H9 (cell line): ENCODE data around the gene IGFBP5. TPM values are rescaled to one million over a fixed set of nuclear protein-coding genes. Genes with fewer than 3 reads are reported as not detected.

Experiments used
- DNase-seq: peaks from one replicate; pipeline ENCODE4 v3.0.0-alpha.2; 2017
- H2AFZ ChIP-seq: one replicate; pipeline ENCODE4 v1.6.1; 2013; ENCODE audit warnings: mild to moderate bottlenecking, low read length, control low read depth, moderate library complexity
- H2AK5ac ChIP-seq: 2 replicates; pipeline ENCODE4 v1.6.1; 2013; ENCODE audit warnings: low read length, control low read depth, mixed read lengths; ENCODE audit not compliant: insufficient read length
- H2BK120ac ChIP-seq: one replicate; pipeline ENCODE4 v1.6.1; 2013; ENCODE audit warnings: low read depth, mild to moderate bottlenecking, low read length, control low read depth, inconsistent platforms; ENCODE audit not compliant: poor library complexity, severe bottlenecking
- H2BK12ac ChIP-seq: 2 replicates; pipeline ENCODE4 v1.6.1; 2013; ENCODE audit warnings: low read length, control low read depth, mixed read lengths, low read depth; ENCODE audit not compliant: insufficient read length
- H2BK15ac ChIP-seq: 2 replicates; pipeline ENCODE4 v1.6.1; 2013; ENCODE audit warnings: low read depth, low read length, control low read depth
- H2BK20ac ChIP-seq: one replicate; pipeline ENCODE4 v1.6.1; 2013; ENCODE audit warnings: low read depth, mild to moderate bottlenecking, low read length, control low read depth, inconsistent platforms; ENCODE audit not compliant: poor library complexity, severe bottlenecking
- H2BK5ac ChIP-seq: 2 replicates; pipeline ENCODE4 v1.6.1; 2013; ENCODE audit warnings: low read length, control low read depth, mixed read lengths; ENCODE audit not compliant: insufficient read length
- H3K14ac ChIP-seq: 2 replicates; pipeline ENCODE4 v1.6.1; 2013; ENCODE audit warnings: low read length, control low read depth; ENCODE audit not compliant: insufficient read depth
- H3K18ac ChIP-seq: 2 replicates; pipeline ENCODE4 v1.6.1; 2013; ENCODE audit warnings: low read depth, mild to moderate bottlenecking, mixed read lengths, low read length, control low read depth; ENCODE audit not compliant: insufficient read length
- H3K23ac ChIP-seq: 2 replicates; pipeline ENCODE4 v1.6.1; 2013; ENCODE audit warnings: low read length, control low read depth, mixed read lengths, low read depth; ENCODE audit not compliant: insufficient read length
- H3K23me2 ChIP-seq: 2 replicates; pipeline ENCODE4 v1.6.1; 2013; ENCODE audit warnings: low read depth, mild to moderate bottlenecking, mixed read lengths, low read length, control low read depth; ENCODE audit not compliant: insufficient read length, poor library complexity, severe bottlenecking
- H3K27ac ChIP-seq: 2 replicates; pipeline ENCODE4 v1.5.1; 2013; ENCODE audit warnings: low read length, control low read depth, mixed read lengths, low read depth; ENCODE audit not compliant: insufficient read length
- H3K27me3 ChIP-seq: 2 replicates; pipeline ENCODE4 v1.6.1; 2013; ENCODE audit warnings: low read length, control low read depth, inconsistent platforms; ENCODE audit not compliant: insufficient read depth
- H3K4ac ChIP-seq: 2 replicates; pipeline ENCODE4 v1.6.1; 2013; ENCODE audit warnings: low read depth, mild to moderate bottlenecking, control low read depth, inconsistent platforms, low read length, moderate library complexity
- H3K4me1 ChIP-seq: 2 replicates; pipeline ENCODE4 v1.6.1; 2013; ENCODE audit warnings: low read length, control low read depth, inconsistent platforms; ENCODE audit not compliant: insufficient read depth
- H3K4me2 ChIP-seq: 2 replicates; pipeline ENCODE4 v1.6.1; 2013; ENCODE audit warnings: low read length, control low read depth, mixed read lengths; ENCODE audit not compliant: insufficient read length, insufficient read depth
- H3K56ac ChIP-seq: 2 replicates; pipeline ENCODE4 v1.6.1; 2013; ENCODE audit warnings: low read depth, mild to moderate bottlenecking, mixed read lengths, low read length, control low read depth; ENCODE audit not compliant: insufficient read length
- H3K79me1 ChIP-seq: 2 replicates; pipeline ENCODE4 v1.6.1; 2013; ENCODE audit warnings: low read depth, mild to moderate bottlenecking, moderate library complexity, low read length, control low read depth, inconsistent platforms; ENCODE audit not compliant: insufficient read depth, poor library complexity, severe bottlenecking
- H3K79me2 ChIP-seq: 2 replicates; pipeline ENCODE4 v1.6.1; 2013; ENCODE audit warnings: low read length, control low read depth, inconsistent platforms; ENCODE audit not compliant: insufficient read depth
- H3K9ac ChIP-seq: 2 replicates; pipeline ENCODE4 v1.6.1; 2013; ENCODE audit warnings: low read length, control low read depth, mixed read lengths; ENCODE audit not compliant: insufficient read length; ENCODE audit errors: extremely low read depth
- H3K9me3 ChIP-seq: one replicate; pipeline ENCODE4 v1.6.1; 2013; ENCODE audit warnings: low read depth, low read length, inconsistent platforms; ENCODE audit not compliant: control insufficient read depth
- H3T11ph ChIP-seq: one replicate; pipeline ENCODE4 v1.6.1; 2013; ENCODE audit warnings: mild to moderate bottlenecking, low read length, control low read depth, inconsistent platforms
- H4K20me1 ChIP-seq: one replicate; pipeline ENCODE4 v1.6.1; 2013; ENCODE audit not compliant: control insufficient read depth, insufficient read length, insufficient read depth
- H4K5ac ChIP-seq: 2 replicates; pipeline ENCODE4 v1.6.1; 2013; ENCODE audit warnings: low read depth, mild to moderate bottlenecking, mixed read lengths, low read length, control low read depth; ENCODE audit not compliant: insufficient read length
- H4K8ac ChIP-seq: replicated peaks from 2 replicates; pipeline ENCODE4 v1.6.1; 2013; ENCODE audit warnings: low read length, control low read depth, mixed read lengths, low read depth; ENCODE audit not compliant: insufficient read length
- H4K91ac ChIP-seq: 2 replicates; pipeline ENCODE4 v1.6.1; 2013; ENCODE audit warnings: low read depth, mild to moderate bottlenecking, moderate library complexity, mixed read lengths, low read length, control low read depth; ENCODE audit not compliant: insufficient read length
- H3K27ac Mint-ChIP-seq, 3 experiments: 2 replicates in 2 of 3; 3 replicates in 1 of 3; pipeline ENCODE4 v1.8.0; 2020 to 2021; ENCODE audit warnings: mixed read lengths in 3 of 3, mild to moderate bottlenecking in 1 of 3, moderate library complexity in 1 of 3
- H3K27me3 Mint-ChIP-seq: 2 replicates; pipeline ENCODE4 v1.8.0; 2021; ENCODE audit warnings: low read depth, mild to moderate bottlenecking, moderate library complexity, mixed read lengths
- H3K36me3 Mint-ChIP-seq, 3 experiments: 2 replicates in 2 of 3; 3 replicates in 1 of 3; pipeline ENCODE4 v1.8.0; 2020 to 2021; ENCODE audit warnings: low read depth in 3 of 3, mixed read lengths in 3 of 3; ENCODE audit not compliant: insufficient read depth in 1 of 3
- H3K4me1 Mint-ChIP-seq, 2 experiments: 2 replicates each; pipeline ENCODE4 v1.8.0; 2020; ENCODE audit warnings: mixed read lengths in 2 of 2
- H3K4me3 Mint-ChIP-seq, 2 experiments: 2 replicates in 1 of 2; 3 replicates in 1 of 2; pipeline ENCODE4 v1.8.0; 2020 to 2021; ENCODE audit warnings: mild to moderate bottlenecking in 2 of 2, mixed read lengths in 2 of 2, moderate library complexity in 1 of 2
- H3K9me3 Mint-ChIP-seq, 2 experiments: 2 replicates in 1 of 2; 3 replicates in 1 of 2; pipeline ENCODE4 v1.8.0; 2020; ENCODE audit warnings: mild to moderate bottlenecking in 2 of 2, mixed read lengths in 2 of 2, moderate library complexity in 1 of 2
- WGBS: extraction: QIAGEN DNeasy Blood & Tissue Kit; methylation state at CpG from one replicate; pipeline ENCODE4 v1.1.7; 2013; ENCODE audit warnings: missing lambda C conversion rate, low lambda C conversion rate, mixed read lengths; ENCODE audit not compliant: insufficient read length; ENCODE audit errors: extremely low coverage; 5-methylcytosine and 5-hydroxymethylcytosine counted together
- total RNA-seq: library from RNA; stranded (reverse); gene quantifications from 2 replicates; pipeline ENCODE4 v1.2.1, GENCODE V29; 2021
- TF ChIP-seq, protein P1 (sequence below): fragments of 200-600 bp; sonication (generic); conservative IDR thresholded peaks from 3 replicates; pipeline ENCODE4 v1.8.0; 2021; ENCODE audit warnings: antibody characterized with exemption, mild to moderate bottlenecking

IGFBP5 gene
- total RNA-seq, 1 experiment from 2014 or later: 0.90 TPM

DNA sequence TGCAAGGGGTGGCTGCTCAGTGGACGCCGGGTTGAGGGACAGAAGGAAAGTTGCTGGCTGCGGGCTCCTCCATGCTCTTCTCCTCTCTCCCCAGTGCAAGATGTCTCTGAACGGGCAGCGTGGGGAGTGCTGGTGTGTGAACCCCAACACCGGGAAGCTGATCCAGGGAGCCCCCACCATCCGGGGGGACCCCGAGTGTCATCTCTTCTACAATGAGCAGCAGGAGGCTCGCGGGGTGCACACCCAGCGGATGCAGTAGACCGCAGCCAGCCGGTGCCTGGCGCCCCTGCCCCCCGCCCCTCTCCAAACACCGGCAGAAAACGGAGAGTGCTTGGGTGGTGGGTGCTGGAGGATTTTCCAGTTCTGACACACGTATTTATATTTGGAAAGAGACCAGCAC lies 31.5 kb downstream of the IGFBP5 start:
- Histone ChIP-seq H4K20me1 (no peaks in the 10 kb centered on the region), H2BK12ac (no peak overlapping the region)
- H3K4me1 Mint-ChIP-seq: peaks cover 22 to 29% of the 10 kb centered on the region in 2 experiments

More for the DNA sequence above, 31.5 kb downstream of the IGFBP5 start:
- no peak overlapping the region for H3K18ac ChIP-seq
- H3K27ac ChIP-seq: no peak overlapping the region
- no peak overlapping the region for H3K23ac ChIP-seq
- H2BK120ac ChIP-seq: no peak overlapping the region
- no peak overlapping the region for H4K5ac ChIP-seq
- H2BK15ac ChIP-seq: no peak overlapping the region
- H3T11ph ChIP-seq: no peak overlapping the region
- Mint-ChIP-seq H3K27ac (peak overlapping the region in 1 of 3 experiments; percentile 72; a peak in 1 of 7 replicates), H3K27me3 (no peaks in the 10 kb centered on the region; the same call in none of the 2 replicates), H3K36me3 (peaks cover 29 to 48% (median 46%) of the 10 kb centered on the region in 3 experiments), H3K9me3 (no peaks in the 10 kb centered on the region), H3K4me3 (no peak overlapping the region)
- H3K4ac ChIP-seq: no peak overlapping the region
- no peaks in the 10 kb centered on the region for H3K23me2 ChIP-seq
- WGBS: no CpG with 5 or more reads among the region's 18 CpGs
- no peak overlapping the region for H3K9ac ChIP-seq
- H2AFZ ChIP-seq: no peak overlapping the region
- DNase-seq: no peak
- H2BK20ac ChIP-seq: no peak overlapping the region
- H3K14ac ChIP-seq: no peak overlapping the region; the same call in 1 of the 2 replicates
- H2AK5ac ChIP-seq: no peak overlapping the region
- peaks cover 4% of the 10 kb centered on the region; the same call in 1 of the 2 replicates for H3K4me1 ChIP-seq
- H4K91ac ChIP-seq: no peak overlapping the region
- H3K27me3 ChIP-seq: no peaks in the 10 kb centered on the region
- no peak overlapping the region for H3K4me2 ChIP-seq
- no peak overlapping the region for H4K8ac ChIP-seq
- no peak overlapping the region for H3K56ac ChIP-seq
- no peaks in the 10 kb centered on the region for H3K79me1 ChIP-seq
- TF ChIP-seq, protein P1, sequence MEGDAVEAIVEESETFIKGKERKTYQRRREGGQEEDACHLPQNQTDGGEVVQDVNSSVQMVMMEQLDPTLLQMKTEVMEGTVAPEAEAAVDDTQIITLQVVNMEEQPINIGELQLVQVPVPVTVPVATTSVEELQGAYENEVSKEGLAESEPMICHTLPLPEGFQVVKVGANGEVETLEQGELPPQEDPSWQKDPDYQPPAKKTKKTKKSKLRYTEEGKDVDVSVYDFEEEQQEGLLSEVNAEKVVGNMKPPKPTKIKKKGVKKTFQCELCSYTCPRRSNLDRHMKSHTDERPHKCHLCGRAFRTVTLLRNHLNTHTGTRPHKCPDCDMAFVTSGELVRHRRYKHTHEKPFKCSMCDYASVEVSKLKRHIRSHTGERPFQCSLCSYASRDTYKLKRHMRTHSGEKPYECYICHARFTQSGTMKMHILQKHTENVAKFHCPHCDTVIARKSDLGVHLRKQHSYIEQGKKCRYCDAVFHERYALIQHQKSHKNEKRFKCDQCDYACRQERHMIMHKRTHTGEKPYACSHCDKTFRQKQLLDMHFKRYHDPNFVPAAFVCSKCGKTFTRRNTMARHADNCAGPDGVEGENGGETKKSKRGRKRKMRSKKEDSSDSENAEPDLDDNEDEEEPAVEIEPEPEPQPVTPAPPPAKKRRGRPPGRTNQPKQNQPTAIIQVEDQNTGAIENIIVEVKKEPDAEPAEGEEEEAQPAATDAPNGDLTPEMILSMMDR: no peak
- no peaks in the 10 kb centered on the region for H3K79me2 ChIP-seq
- H2BK5ac ChIP-seq: no peak overlapping the region
- no peaks in the 10 kb centered on the region for H3K9me3 ChIP-seq
